Esophagus squamous epithelium (tissue), 5 donors: Measurements from ENCODE around the gene TC2N. TPM values are rescaled to one million over a fixed set of nuclear protein-coding genes. Genes with fewer than 3 reads are reported as not detected.

ENCODE experiments used
- DNase-seq: peaks from one replicate; lab custom pipeline; 2025; lab: John Stamatoyannopoulos, UW
- H3K27ac ChIP-seq, 4 donors: fragments of 200-600 bp; sonication (generic); one replicate each; pipeline ENCODE4 v1.5.1; 2016 to 2019; ENCODE audit warnings: mild to moderate bottlenecking in 1 of 4
- H3K27me3 ChIP-seq, 4 donors: fragments of 200-600 bp; sonication (generic); 1 replicate in 3 of 4; 2 replicates in 1 of 4; pipeline versions ENCODE4 v1.5.1 to v1.6.0; 2017 to 2021; ENCODE audit warnings: antibody characterized with exemption in 1 of 4
- H3K36me3 ChIP-seq, 3 donors: fragments of 200-600 bp; sonication (generic); one replicate each; pipeline ENCODE4 v1.5.1; 2016 to 2019
- H3K4me1 ChIP-seq, 3 donors: fragments of 200-600 bp; sonication (generic); one replicate each; pipeline ENCODE4 v1.5.1; 2017 to 2019
- H3K4me3 ChIP-seq, 4 donors: fragments of 200-600 bp; sonication (generic); 1 replicate in 3 of 4; 2 replicates in 1 of 4; pipeline ENCODE4 v1.5.1; 2016 to 2019; ENCODE audit warnings: mild to moderate bottlenecking in 2 of 4, moderate library complexity in 1 of 4
- H3K9me3 ChIP-seq, 3 donors: fragments of 200-600 bp; sonication (generic); one replicate each; pipeline ENCODE4 v1.5.1; 2016 to 2019
- CTCF ChIP-seq, 6 experiments: fragments of 450-650 bp in 4 of 6; fragments of 200-600 bp in 2 of 6; sonication (generic) in 2 of 6; IDR thresholded peaks; one replicate each; pipeline ENCODE4 v1.5.1; 2016 to 2019; ENCODE audit warnings: antibody characterized with exemption in 6 of 6, mild to moderate bottlenecking in 4 of 6, moderate library complexity in 4 of 6
- POLR2A ChIP-seq, 4 donors: fragments of 450-650 bp; IDR thresholded peaks; one replicate each; pipeline ENCODE4 v1.6.1; 2017; ENCODE audit warnings: antibody characterized with exemption in 4 of 4, mild to moderate bottlenecking in 4 of 4, moderate library complexity in 3 of 4
- WGBS, 2 donors: methylation state at CpG; one replicate each; pipeline ENCODE4 v1.1.5; 2018; 5-methylcytosine and 5-hydroxymethylcytosine counted together
- intact Hi-C: fragments of 100-400 bp; cut with DNase I; formaldehyde crosslinking; loops from one replicate; pipeline ENCODE4 v1.15.0; 2022
- total RNA-seq, 4 donors: library from RNA; depleted of rRNA; stranded (reverse); fragments of >200 nt; gene quantifications; one replicate each; pipeline ENCODE4 v1.1.0, GENCODE V29; 2016
- donor health status: DM: yes; HTN: yes; CAD: no.

The TC2N gene
- total RNA-seq, 4 donors from 2014 or later: 32.4 to 48.9 (median 44.7) TPM

GRCh38 chr14:91862417-91862816, 4.9 kb downstream of the TC2N start:
- Histone ChIP-seq H3K4me1 (peaks cover 0 to 11% (median 0%) of the 10 kb centered on the region in 3 donors), H3K27me3 (peaks cover 0 to 20% (median 0%) of the 10 kb centered on the region in 4 donors), H3K9me3 (no peaks in the 10 kb centered on the region), H3K4me3 (no peak overlapping the region), H3K27ac (no peak overlapping the region), H3K36me3 (no peaks in the 10 kb centered on the region)
- 62 to 67% methylated on average over 4 of the region's 4 CpGs for WGBS, 2 donors
- DNase-seq: no peak
- TF ChIP-seq POLR2A (IDR thresholded peaks at IDR 0.05): no peak
- no peak for TF ChIP-seq CTCF (IDR thresholded peaks at IDR 0.05)
- intact Hi-C loops: no loop called here

- no peaks in the 10 kb centered on the region for H3K36me3 ChIP-seq
- intact Hi-C loops: no loop called here
- H3K27ac ChIP-seq: no peak overlapping the region
- no peaks in the 10 kb centered on the region for H3K9me3 ChIP-seq
- H3K27me3 ChIP-seq: peaks cover 0 to 25% (median 0%) of the 10 kb centered on the region in 4 donors
- H3K4me3 ChIP-seq: no peak overlapping the region
- TF ChIP-seq CTCF (IDR thresholded peaks at IDR 0.05): no peak
- no peak for TF ChIP-seq POLR2A (IDR thresholded peaks at IDR 0.05)
- 76 to 78% methylated on average over 2 of the region's 2 CpGs for WGBS, 2 donors
- H3K4me1 ChIP-seq: peaks cover 0 to 11% (median 0%) of the 10 kb centered on the region in 3 donors
- no peak for DNase-seq
Measured at GRCh38 chr14:91861091-91861490, 6.2 kb downstream of the TC2N start.

GRCh38 chr14:91860238-91860637, 7.1 kb downstream of the TC2N start:
- Histone ChIP-seq H3K27ac (no peak overlapping the region), H3K4me3 (no peak overlapping the region), H3K9me3 (no peaks in the 10 kb centered on the region), H3K36me3 (no peaks in the 10 kb centered on the region), H3K4me1 (peaks cover 0 to 12% (median 0%) of the 10 kb centered on the region in 3 donors), H3K27me3 (peaks cover 0 to 25% (median 0%) of the 10 kb centered on the region in 4 donors)
- no peak for TF ChIP-seq POLR2A (IDR thresholded peaks at IDR 0.05)
- TF ChIP-seq CTCF (IDR thresholded peaks at IDR 0.05): no peak
- DNase-seq: no peak
- intact Hi-C loops: no loop called here

- DNase-seq: no peak
- no peaks in the 10 kb centered on the region for H3K36me3 ChIP-seq
- no peak for TF ChIP-seq CTCF (IDR thresholded peaks at IDR 0.05)
- TF ChIP-seq POLR2A (IDR thresholded peaks at IDR 0.05): no peak
- WGBS, 2 donors: 33 to 40% methylated on average over 7 of the region's 8 CpGs
- H3K4me1 ChIP-seq: peaks cover 0 to 25% (median 0%) of the 10 kb centered on the region in 3 donors
- peaks cover 0 to 25% (median 0%) of the 10 kb centered on the region in 4 donors for H3K27me3 ChIP-seq
- H3K4me3 ChIP-seq: no peak overlapping the region
- intact Hi-C loops: no loop called here
- no peaks in the 10 kb centered on the region for H3K9me3 ChIP-seq
- H3K27ac ChIP-seq: no peak overlapping the region
Measured at GRCh38 chr14:91858536-91859275, 8.6 kb downstream of the TC2N start.

GRCh38 chr14:91857614-91858013, 9.7 kb downstream of the TC2N start:
- no peak overlapping the region for H3K4me3 ChIP-seq
- intact Hi-C loops: no loop called here
- TF ChIP-seq POLR2A (IDR thresholded peaks at IDR 0.05) (no peak), CTCF (IDR thresholded peaks at IDR 0.05) (no peak)
- H3K9me3 ChIP-seq: no peaks in the 10 kb centered on the region
- no peak overlapping the region for H3K27ac ChIP-seq
- 83 to 87% methylated on average over 1 to 2 of the region's 2 CpGs for WGBS, 2 donors
- H3K36me3 ChIP-seq: no peaks in the 10 kb centered on the region
- H3K4me1 ChIP-seq: peaks cover 0 to 25% (median 0%) of the 10 kb centered on the region in 3 donors
- no peak for DNase-seq
- H3K27me3 ChIP-seq: peaks cover 0 to 25% (median 0%) of the 10 kb centered on the region in 4 donors
